PFSK-1 (cell line): ENCODE results near the gene MYO5B.

Experiments used
- FOXP2 ChIP-seq: optimal IDR thresholded peaks from 2 replicates; pipeline ENCODE3; 2011; ENCODE audit warnings: borderline replicate concordance, control low read depth, inconsistent platforms; ENCODE audit not compliant: insufficient read depth; ENCODE audit errors: extremely low read length, extremely low read depth
- POLR2AphosphoS5 ChIP-seq: IDR thresholded peaks from 2 replicates; pipeline ENCODE4 v1.6.1; 2012; ENCODE audit warnings: low read depth, mild to moderate bottlenecking, control low read depth, low read length, moderate library complexity
- REST ChIP-seq, 2 experiments: IDR thresholded peaks; 2 replicates each; pipeline versions ENCODE4 v1.6.1 to v1.8.0; 2011 to 2012; ENCODE audit warnings: low read depth in 2 of 2, low read length in 2 of 2, control low read depth in 1 of 2, inconsistent platforms in 1 of 2, mild to moderate bottlenecking in 1 of 2, moderate library complexity in 1 of 2; ENCODE audit not compliant: insufficient read depth in 1 of 2
- SIN3A ChIP-seq: IDR thresholded peaks from 2 replicates; pipeline ENCODE4 v1.6.1; 2012; ENCODE audit warnings: mild to moderate bottlenecking, low read length, moderate library complexity, borderline replicate concordance; ENCODE audit not compliant: insufficient read depth
- TAF1 ChIP-seq: IDR thresholded peaks from 2 replicates; pipeline ENCODE4 v1.6.1; 2012; ENCODE audit warnings: low read length, control low read depth, borderline replicate concordance; ENCODE audit not compliant: insufficient read depth

MYO5B gene

GRCh38 chr18:50074404-50074803, 120.5 kb downstream of the MYO5B start:
- no peak for TF ChIP-seq TAF1
- TF ChIP-seq SIN3A: no peak
- no peak for TF ChIP-seq POLR2AphosphoS5
- TF ChIP-seq REST (IDR thresholded peaks at IDR 0.05; ENCODE audit: insufficient read depth in 1 of 2, low read depth in 2 of 2, low read length in 2 of 2): no peak
- no peak for TF ChIP-seq FOXP2

GRCh38 chr18:50073319-50073718, 121.6 kb downstream of the MYO5B start:
- TF ChIP-seq SIN3A (no peak), TAF1 (no peak), REST (IDR thresholded peaks at IDR 0.05; ENCODE audit: insufficient read depth in 1 of 2, low read depth in 2 of 2, low read length in 2 of 2) (no peak), POLR2AphosphoS5 (no peak), FOXP2 (no peak)

- TF ChIP-seq TAF1: no peak
- no peak for TF ChIP-seq FOXP2
- no peak for TF ChIP-seq SIN3A
- no peak for TF ChIP-seq POLR2AphosphoS5
- TF ChIP-seq REST (IDR thresholded peaks at IDR 0.05; ENCODE audit: insufficient read depth in 1 of 2, low read depth in 2 of 2, low read length in 2 of 2): no peak
These were observed 122.8 kb downstream of the MYO5B start for GRCh38 chr18:50072146-50072545.

- TF ChIP-seq SIN3A (no peak), POLR2AphosphoS5 (no peak), FOXP2 (no peak), TAF1 (no peak), REST (IDR thresholded peaks at IDR 0.05; ENCODE audit: insufficient read depth in 1 of 2, low read depth in 2 of 2, low read length in 2 of 2) (no peak)
These were observed 123.5 kb downstream of the MYO5B start for GRCh38 chr18:50071397-50071796.

GRCh38 chr18:50069422-50069821, 125.5 kb downstream of the MYO5B start:
- TF ChIP-seq POLR2AphosphoS5 (no peak), SIN3A (no peak), REST (IDR thresholded peaks at IDR 0.05; ENCODE audit: insufficient read depth in 1 of 2, low read depth in 2 of 2, low read length in 2 of 2) (no peak), TAF1 (no peak), FOXP2 (no peak)
